ENCODE measurements around the gene NFYC.
"Not testable (repeated sequence)": the region's sequence is repeated elsewhere in the genome, so short reads cannot be mapped to it uniquely, and the experiment has no call there.

DNA sequence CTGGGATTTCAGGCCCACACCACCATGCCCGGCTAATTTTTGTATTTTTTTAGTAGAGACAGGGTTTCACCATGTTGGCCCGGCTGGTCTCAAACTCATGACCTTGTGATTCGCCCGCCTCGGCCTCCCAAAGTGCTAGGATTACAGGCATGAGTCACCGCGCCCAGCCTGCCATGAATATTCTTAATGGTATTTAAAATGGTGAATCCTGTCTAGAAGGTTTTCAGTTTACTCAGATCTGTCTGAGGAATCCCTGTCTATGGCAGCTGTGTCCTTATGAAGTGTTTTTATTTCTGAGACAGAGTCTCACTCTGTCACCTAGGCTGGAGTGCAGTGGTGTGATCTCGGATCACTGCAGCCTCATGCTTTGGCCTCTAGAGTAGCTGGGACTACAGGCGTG lies 36.2 kb downstream of the NFYC start:
- not testable (repeated sequence) for TF ChIP-seq EZH2 (IDR thresholded peaks at IDR 0.05; ENCODE audit: insufficient read depth, poor library complexity, severe bottlenecking); EZH2phosphoT487 (IDR thresholded peaks at IDR 0.05; ENCODE audit: insufficient read depth, low read depth)
